ENCODE measurements around the gene ZNF408.

DNA sequence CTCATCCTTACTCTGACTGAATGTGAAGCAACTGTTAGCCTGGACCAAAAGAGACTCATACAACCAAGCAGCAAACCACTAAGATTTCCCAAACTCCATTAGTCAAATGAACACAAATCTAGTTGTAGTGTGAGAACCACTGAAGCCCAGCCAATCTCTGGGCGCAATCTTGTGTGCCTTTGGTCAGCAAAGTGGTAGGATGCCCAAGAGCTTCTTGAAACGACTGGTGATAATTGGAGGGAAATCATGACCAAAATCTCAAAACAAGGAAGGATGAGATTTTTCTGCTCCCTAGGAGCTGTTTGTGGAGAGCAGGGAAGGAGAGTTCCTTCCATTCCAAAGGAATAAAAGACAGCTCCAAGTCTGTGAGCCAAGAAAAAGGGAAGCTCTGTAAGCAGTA lies 42.2 kb downstream of the ZNF408 start:
- TF ChIP-seq CTCF (IDR thresholded peaks at IDR 0.05) = no peak
- TF ChIP-seq, protein P1, sequence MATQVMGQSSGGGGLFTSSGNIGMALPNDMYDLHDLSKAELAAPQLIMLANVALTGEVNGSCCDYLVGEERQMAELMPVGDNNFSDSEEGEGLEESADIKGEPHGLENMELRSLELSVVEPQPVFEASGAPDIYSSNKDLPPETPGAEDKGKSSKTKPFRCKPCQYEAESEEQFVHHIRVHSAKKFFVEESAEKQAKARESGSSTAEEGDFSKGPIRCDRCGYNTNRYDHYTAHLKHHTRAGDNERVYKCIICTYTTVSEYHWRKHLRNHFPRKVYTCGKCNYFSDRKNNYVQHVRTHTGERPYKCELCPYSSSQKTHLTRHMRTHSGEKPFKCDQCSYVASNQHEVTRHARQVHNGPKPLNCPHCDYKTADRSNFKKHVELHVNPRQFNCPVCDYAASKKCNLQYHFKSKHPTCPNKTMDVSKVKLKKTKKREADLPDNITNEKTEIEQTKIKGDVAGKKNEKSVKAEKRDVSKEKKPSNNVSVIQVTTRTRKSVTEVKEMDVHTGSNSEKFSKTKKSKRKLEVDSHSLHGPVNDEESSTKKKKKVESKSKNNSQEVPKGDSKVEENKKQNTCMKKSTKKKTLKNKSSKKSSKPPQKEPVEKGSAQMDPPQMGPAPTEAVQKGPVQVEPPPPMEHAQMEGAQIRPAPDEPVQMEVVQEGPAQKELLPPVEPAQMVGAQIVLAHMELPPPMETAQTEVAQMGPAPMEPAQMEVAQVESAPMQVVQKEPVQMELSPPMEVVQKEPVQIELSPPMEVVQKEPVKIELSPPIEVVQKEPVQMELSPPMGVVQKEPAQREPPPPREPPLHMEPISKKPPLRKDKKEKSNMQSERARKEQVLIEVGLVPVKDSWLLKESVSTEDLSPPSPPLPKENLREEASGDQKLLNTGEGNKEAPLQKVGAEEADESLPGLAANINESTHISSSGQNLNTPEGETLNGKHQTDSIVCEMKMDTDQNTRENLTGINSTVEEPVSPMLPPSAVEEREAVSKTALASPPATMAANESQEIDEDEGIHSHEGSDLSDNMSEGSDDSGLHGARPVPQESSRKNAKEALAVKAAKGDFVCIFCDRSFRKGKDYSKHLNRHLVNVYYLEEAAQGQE (IDR thresholded peaks at IDR 0.05; ENCODE audit: low read depth, low read length) = no peak
- TF ChIP-seq, protein P2, sequence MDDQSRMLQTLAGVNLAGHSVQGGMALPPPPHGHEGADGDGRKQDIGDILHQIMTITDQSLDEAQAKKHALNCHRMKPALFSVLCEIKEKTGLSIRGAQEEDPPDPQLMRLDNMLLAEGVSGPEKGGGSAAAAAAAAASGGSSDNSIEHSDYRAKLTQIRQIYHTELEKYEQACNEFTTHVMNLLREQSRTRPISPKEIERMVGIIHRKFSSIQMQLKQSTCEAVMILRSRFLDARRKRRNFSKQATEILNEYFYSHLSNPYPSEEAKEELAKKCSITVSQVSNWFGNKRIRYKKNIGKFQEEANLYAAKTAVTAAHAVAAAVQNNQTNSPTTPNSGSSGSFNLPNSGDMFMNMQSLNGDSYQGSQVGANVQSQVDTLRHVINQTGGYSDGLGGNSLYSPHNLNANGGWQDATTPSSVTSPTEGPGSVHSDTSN (IDR thresholded peaks at IDR 0.05) = no peak
- TF ChIP-seq TCF12 (IDR thresholded peaks at IDR 0.05) = no peak
- no peak for TF ChIP-seq IRF3 (IDR thresholded peaks at IDR 0.05; ENCODE audit: low read depth, low read length)
- no peak for TF ChIP-seq RFX5 (IDR thresholded peaks at IDR 0.05; ENCODE audit: low read length)
- no peak for TF ChIP-seq FOXJ3 (CRISPR knock-in tag; IDR thresholded peaks at IDR 0.05)
